HT-29 (cell line): ENCODE results near the gene GPC2. TPM values are rescaled to one million over a fixed set of nuclear protein-coding genes. Genes with fewer than 3 reads are reported as not detected.

Experiments used
- DNase-seq: peaks from one replicate; pipeline ENCODE4 v3.0.0-alpha.2; 2015; ENCODE audit warnings: low spot score
- total RNA-seq: library from RNA; depleted of rRNA; stranded (reverse); fragments of >200 nt; shearing (Covaris generic); gene quantifications from 2 replicates; pipeline ENCODE4 v1.2.3, GENCODE V29; 2014; rRNA removed

The GPC2 gene
- total RNA-seq, 1 experiment from 2014 or later = 4.2 TPM

DNA sequence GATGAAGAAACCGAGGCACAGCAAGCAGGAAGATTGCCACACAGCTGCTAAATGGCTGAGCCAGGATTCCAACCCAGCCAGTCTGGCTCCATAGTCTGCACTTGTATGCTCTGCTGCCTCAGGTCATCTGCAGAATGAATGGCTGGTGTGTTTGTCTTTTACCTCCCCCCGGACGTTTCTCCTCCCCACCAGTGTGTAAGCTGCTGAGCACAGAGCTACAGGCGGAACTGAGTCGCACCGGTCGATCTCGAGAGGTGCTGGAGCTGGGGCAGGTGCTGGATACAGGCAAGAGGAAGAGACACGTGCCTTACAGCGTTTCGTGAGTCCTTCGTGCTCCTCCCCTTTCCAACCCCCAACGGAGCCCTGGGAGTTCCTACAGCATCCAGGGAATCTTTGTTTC, 55.1 kb downstream of the GPC2 start:
- DNase-seq = no peak

DNA sequence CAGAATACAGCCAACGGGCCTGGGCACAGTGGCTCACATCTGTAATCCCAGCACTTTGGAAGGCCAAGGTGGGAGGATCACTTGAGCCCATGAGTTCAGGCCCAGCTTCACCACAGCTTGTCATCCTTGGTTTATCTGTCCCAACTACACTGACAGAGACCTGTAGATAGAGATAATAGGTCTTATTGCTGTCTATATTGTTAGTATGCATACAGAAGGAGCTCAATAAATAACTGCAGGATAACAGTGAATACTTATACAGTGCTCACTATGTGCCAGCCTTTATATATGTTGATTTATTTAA, 56.5 kb downstream of the GPC2 start:
- DNase-seq = no peak

- DNase-seq = peak; percentile 49
Observed at GRCh38 chr7:100119970-100120732, 57.0 kb downstream of the GPC2 start.

Other genes starting within 250 kb of the GPC2 start
- not detected in 2 replicates for gene GJC3, start 247.8 kb downstream of the GPC2 start, total RNA-seq
- gene AZGP1, start 201.3 kb downstream of the GPC2 start, total RNA-seq = 42.3 and 43.2 TPM in 2 replicates
- gene ZKSCAN1, start 161.8 kb downstream of the GPC2 start, total RNA-seq = 22.5 and 32.1 TPM in 2 replicates
- 7.7 and 7.9 TPM in 2 replicates for gene ZSCAN21, start 127.6 kb downstream of the GPC2 start, total RNA-seq
- 22.2 and 23.6 TPM in 2 replicates for gene ZNF3, start 95.7 kb downstream of the GPC2 start, total RNA-seq
- 111 and 128 TPM in 2 replicates for gene COPS6, start 88.4 kb downstream of the GPC2 start, total RNA-seq
- gene MCM7, start 76.0 kb downstream of the GPC2 start, total RNA-seq = 461 and 531 TPM in 2 replicates
- gene AP4M1, start 75.7 kb downstream of the GPC2 start, total RNA-seq = 36.8 and 38.1 TPM in 2 replicates
- gene TAF6, start 58.0 kb downstream of the GPC2 start, total RNA-seq = 45.0 and 65.5 TPM in 2 replicates
- gene CNPY4, start 57.7 kb downstream of the GPC2 start, total RNA-seq = 2.7 and 5.5 TPM in 2 replicates
- gene MBLAC1, start 50.4 kb downstream of the GPC2 start, total RNA-seq = 1.3 and 2.9 TPM in 2 replicates
- gene LAMTOR4, start 28.5 kb downstream of the GPC2 start, total RNA-seq = 310 and 344 TPM in 2 replicates
- gene TRAPPC14, start 18.7 kb downstream of the GPC2 start, total RNA-seq = 22.5 and 27.8 TPM in 2 replicates
- gene GAL3ST4, start 8.8 kb downstream of the GPC2 start, total RNA-seq = not detected in 2 replicates
- gene STAG3, start 537 bp upstream of the GPC2 start, total RNA-seq = 0.05 and 0.08 TPM in 2 replicates
- not detected in 2 replicates for gene PVRIG, start 42.6 kb upstream of the GPC2 start, total RNA-seq
- gene SPDYE3, start 130.3 kb upstream of the GPC2 start, total RNA-seq = not detected in 2 replicates
- gene PILRB, start 180.7 kb upstream of the GPC2 start, total RNA-seq = 104 and 119 TPM in 2 replicates
- 2.1 TPM in 1 of 2 replicates, not detected in the other for gene PILRA, start 196.1 kb upstream of the GPC2 start, total RNA-seq